Measurements from ENCODE around the gene SMG9.
A peak's percentile ranks its signal among the peaks of the same experiment; 100 is the strongest.

SMG9 gene

DNA sequence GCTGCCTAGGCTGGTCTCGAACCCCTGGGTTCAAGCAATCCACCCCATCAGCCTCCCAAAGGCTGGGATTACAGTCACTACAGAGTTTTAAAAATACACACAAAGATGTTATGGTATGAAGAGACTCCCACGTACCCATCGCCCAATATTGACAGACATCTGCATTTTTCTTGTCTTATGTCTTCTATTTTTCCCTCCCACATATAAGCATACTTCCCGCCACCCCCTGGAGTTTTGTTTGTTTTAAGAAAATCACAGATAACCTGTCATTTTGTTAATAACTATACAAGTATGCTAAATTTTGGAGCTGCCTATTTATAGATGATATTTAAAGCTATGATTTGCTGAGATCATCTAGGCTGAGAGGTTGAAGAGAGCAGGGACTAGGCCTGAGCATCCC lies 6.2 kb upstream of the SMG9 start:
- Histone ChIP-seq H3K36me3 (replicated peaks) (no peaks in the 10 kb centered on the region), H3K27ac (no peak overlapping the region), H3K27me3 (replicated peaks) (no peaks in the 10 kb centered on the region), H3K4me3 (ENCODE audit: low read depth, low read length) (no peak overlapping the region)
- TF ChIP-seq, protein P1, sequence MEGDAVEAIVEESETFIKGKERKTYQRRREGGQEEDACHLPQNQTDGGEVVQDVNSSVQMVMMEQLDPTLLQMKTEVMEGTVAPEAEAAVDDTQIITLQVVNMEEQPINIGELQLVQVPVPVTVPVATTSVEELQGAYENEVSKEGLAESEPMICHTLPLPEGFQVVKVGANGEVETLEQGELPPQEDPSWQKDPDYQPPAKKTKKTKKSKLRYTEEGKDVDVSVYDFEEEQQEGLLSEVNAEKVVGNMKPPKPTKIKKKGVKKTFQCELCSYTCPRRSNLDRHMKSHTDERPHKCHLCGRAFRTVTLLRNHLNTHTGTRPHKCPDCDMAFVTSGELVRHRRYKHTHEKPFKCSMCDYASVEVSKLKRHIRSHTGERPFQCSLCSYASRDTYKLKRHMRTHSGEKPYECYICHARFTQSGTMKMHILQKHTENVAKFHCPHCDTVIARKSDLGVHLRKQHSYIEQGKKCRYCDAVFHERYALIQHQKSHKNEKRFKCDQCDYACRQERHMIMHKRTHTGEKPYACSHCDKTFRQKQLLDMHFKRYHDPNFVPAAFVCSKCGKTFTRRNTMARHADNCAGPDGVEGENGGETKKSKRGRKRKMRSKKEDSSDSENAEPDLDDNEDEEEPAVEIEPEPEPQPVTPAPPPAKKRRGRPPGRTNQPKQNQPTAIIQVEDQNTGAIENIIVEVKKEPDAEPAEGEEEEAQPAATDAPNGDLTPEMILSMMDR (IDR thresholded peaks at IDR 0.05; ENCODE audit: low read depth, low read length, missing control alignments), result no peak
- in situ Hi-C loops (cut with HindIII; ENCODE audit: low pct_ligation_motif_present, low sequenced_read_pairs), result no loop called here
- DNase-seq, result peak; percentile 59

DNA sequence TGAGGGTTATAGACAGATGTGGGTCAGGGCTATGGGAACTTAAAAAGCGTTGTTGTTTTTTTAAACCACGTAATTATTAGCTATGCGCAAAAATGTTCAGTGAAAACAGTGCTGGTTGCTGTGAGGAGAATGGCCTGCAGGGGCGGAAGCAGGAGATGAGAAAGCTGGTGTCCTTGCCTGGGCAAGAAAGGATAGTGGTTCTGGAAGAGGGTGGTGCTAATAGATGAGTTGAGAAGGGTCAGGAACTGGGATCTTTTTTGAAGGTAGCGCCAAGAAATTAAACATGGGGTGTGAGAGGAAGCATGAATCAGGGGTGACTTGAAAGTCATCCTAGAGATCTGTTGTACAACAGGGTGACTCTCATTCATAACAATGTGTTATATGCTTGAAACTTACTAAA lies 4.8 kb upstream of the SMG9 start:
- in situ Hi-C loops (cut with HindIII; ENCODE audit: low pct_ligation_motif_present, low sequenced_read_pairs), result no loop called here
- Histone ChIP-seq H3K36me3 (replicated peaks) (no peaks in the 10 kb centered on the region), H3K4me3 (ENCODE audit: low read depth, low read length) (no peak overlapping the region), H3K27me3 (replicated peaks) (no peaks in the 10 kb centered on the region), H3K27ac (peak overlapping the region; percentile 80)
- DNase-seq, result peak; percentile 85
- TF ChIP-seq, protein P1 (IDR thresholded peaks at IDR 0.05; ENCODE audit: low read depth, low read length, missing control alignments), result peak; percentile 82

DNA sequence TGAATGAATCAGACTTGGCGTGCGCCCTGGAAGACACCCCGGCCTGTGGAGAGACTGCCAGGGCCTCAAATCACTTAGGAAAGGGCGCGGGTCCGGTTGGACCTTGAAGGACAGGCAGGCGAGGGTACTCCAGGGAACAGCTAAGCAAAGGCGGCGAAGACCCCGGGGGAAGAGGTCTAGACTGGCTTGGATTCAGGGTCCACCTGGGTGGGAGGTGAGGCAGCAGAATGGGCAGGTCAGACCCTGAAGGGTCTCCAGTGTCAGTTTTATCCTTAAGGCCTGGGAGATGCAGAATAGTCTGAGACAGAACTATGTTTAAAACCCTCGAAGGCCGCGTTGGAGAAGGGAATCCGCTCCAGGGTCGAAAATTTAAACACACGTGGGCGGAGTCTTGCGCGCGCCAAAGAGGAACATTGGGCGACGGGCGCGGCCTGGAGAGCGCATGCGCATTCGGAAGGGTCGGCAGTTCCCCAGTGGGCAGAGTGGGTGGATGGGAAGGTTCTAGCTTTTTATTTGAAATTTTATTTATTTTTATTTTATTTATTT lies 567 bp upstream of the SMG9 start:
- Histone ChIP-seq H3K4me3 (ENCODE audit: low read depth, low read length) (peak overlapping the region; percentile 82), H3K27me3 (replicated peaks) (no peaks in the 10 kb centered on the region), H3K36me3 (replicated peaks) (peaks cover 11% of the 10 kb centered on the region), H3K27ac (peak overlapping the region; percentile 98)
- in situ Hi-C loops (cut with HindIII; ENCODE audit: low pct_ligation_motif_present, low sequenced_read_pairs), result no loop called here
- TF ChIP-seq, protein P1 (IDR thresholded peaks at IDR 0.05; ENCODE audit: low read depth, low read length, missing control alignments), result peak; percentile 8
- DNase-seq, result peak; percentile 42

DNA sequence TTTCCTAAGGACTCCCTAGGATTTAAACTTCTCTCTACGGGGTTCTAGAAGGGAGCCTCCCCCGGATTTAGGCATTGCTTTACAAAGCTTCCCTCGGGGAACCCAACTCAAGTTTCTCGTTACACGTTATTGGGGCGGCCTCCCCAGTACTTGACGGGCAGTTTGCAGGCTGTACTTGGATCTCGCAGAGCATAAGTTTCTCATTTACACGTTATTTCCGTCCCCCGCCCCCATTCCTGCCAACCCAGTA lies 584 bp downstream of the SMG9 start:
- in situ Hi-C loops (cut with HindIII; ENCODE audit: low pct_ligation_motif_present, low sequenced_read_pairs), result no loop called here
- peak overlapping the region; percentile 82 for H3K4me3 ChIP-seq (ENCODE audit: low read depth, low read length)
- H3K27ac ChIP-seq, result peak overlapping the region; percentile 98
- no peak for DNase-seq
- peaks cover 23% of the 10 kb centered on the region for H3K36me3 ChIP-seq (replicated peaks)
- TF ChIP-seq, protein P1 (IDR thresholded peaks at IDR 0.05; ENCODE audit: low read depth, low read length, missing control alignments), result no peak
- no peaks in the 10 kb centered on the region for H3K27me3 ChIP-seq (replicated peaks)

DNA sequence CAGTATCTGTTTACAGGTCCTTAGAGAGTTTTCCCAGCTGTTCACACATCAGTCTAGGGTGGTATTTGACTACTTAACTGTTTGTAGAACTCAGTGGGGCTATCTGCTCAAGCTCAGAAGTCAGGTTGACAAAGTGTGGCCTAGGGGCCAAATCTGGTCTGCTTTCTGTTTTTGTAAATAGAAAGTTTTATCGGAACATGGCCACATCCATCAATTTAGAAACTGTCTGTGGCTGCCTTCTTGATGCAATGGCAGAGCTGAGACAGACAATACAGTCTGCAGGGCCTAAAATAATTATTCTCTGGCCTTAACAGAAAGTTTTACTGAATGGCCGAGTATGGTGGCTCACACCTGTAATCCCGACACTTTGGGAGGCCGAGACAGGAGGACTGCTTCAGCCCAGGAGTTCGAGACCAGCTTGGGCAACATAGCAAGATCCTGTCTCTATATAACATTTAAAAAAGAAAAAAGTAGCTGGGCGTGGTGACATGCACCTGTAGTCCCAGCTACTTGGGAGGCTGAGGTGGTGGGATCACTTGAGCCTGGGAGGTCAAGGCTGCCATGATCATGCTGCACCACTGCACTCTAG lies 2.4 kb downstream of the SMG9 start:
- DNase-seq, result no peak
- in situ Hi-C loops (cut with HindIII; ENCODE audit: low pct_ligation_motif_present, low sequenced_read_pairs), result no loop called here
- H3K27ac ChIP-seq, result peak overlapping the region; percentile 98
- no peak overlapping the region for H3K4me3 ChIP-seq (ENCODE audit: low read depth, low read length)
- TF ChIP-seq, protein P1 (IDR thresholded peaks at IDR 0.05; ENCODE audit: low read depth, low read length, missing control alignments), result no peak
- H3K36me3 ChIP-seq (replicated peaks), result peaks cover 35% of the 10 kb centered on the region
- no peaks in the 10 kb centered on the region for H3K27me3 ChIP-seq (replicated peaks)
